Medulla oblongata (tissue), 1 donor: ENCODE data around the gene MYO5B.
A peak's percentile ranks its signal among the peaks of the same experiment; 100 is the strongest.
"Not testable (repeated sequence)": the region's sequence is repeated elsewhere in the genome, so short reads cannot be mapped to it uniquely, and the experiment has no call there.

Experiments
- DNase-seq: peaks from one replicate; pipeline ENCODE4 v3.0.0-alpha.2; 2015; ENCODE audit errors: extremely low spot score

The MYO5B gene

DNA sequence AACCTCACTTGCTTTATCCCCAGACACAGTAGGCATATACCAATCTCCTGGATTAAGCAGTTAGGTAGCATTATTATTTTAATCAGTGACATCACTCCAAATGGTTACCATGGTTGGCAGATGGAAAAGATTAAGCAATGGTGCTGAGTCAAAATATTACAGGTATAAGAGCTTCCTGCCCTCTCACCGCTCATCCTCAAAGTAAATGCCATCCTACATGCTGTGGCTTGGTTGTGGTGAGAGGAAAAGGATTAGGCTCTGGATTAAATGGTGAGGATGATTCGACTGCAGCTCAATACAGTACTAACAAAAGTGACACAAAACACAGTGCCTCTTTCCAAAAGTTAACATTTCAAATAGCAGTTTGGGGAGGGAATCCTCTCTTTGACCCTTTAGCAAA is 272.7 kb downstream of the MYO5B start:
- no peak for DNase-seq

DNA sequence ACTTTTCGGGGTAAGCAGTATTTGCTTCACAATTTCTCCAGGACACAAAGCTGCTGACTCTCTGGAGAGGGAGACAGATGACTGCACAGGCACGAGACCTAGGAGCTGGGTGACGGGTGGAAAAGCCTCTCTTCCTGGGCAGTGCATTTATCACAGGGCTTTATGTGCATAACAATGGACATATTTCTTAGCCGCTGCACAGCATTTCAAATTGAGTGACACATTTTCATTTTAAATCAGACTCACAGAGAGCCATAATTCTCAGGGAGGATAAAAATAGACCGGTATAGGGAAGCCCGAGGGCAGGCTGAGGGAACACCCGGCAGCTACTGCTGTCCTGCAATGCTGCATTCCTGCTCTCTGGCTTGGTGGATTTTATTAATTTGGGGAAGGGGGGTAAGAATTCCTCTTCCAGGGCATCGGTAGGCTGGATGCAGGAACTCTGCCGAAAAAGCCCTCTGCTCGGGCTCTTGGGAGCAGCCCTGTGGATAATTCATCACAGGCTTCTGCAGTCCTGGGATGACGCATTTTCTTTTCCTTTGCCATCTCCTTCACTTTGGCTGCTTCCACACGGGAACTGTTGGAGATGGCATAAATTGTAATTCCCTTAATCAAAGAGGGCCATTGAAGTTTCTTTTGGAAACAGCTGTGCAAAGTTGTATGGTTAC is 273.5 kb downstream of the MYO5B start:
- DNase-seq, result peak; percentile 18

DNA sequence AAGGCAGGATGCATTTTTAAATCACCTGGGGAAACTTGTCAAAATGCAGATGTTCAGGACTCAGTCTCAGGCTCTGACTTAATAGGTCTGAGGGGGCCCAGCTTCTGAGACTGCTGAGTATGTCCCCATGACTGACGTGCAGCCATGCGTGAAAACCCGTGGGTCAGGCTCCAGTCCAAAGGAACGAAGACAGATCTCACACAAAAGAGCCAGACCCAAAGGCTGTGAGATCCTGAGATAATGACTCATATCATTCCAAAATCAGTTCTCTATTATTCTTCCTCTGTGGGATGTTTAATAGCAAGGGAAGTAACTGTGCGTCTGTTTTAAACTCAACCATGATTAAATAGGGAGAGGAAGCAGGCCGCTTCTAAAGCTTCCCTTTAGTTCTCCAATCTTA is 274.2 kb downstream of the MYO5B start:
- peak; percentile 33 for DNase-seq

DNA sequence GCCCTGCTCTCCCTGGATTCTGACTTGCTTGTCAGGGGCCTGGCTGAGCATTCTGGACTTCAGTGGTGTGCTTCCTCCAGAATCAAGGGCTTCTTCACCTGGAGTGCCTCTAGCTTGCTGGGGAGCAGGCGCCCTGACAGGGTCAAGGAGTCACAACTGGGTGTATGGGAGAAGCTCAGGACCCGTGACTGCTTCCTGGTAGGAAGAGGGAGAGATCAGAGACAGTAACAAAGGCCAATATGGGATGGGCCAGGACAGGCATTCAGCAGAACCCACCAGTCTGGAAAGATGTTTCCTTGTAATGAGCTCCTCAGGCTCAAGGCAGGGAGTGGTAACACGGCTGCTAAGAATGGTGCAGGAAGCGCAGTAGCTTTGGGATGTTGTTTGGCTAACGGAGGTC is 277.2 kb downstream of the MYO5B start:
- no peak for DNase-seq

DNA sequence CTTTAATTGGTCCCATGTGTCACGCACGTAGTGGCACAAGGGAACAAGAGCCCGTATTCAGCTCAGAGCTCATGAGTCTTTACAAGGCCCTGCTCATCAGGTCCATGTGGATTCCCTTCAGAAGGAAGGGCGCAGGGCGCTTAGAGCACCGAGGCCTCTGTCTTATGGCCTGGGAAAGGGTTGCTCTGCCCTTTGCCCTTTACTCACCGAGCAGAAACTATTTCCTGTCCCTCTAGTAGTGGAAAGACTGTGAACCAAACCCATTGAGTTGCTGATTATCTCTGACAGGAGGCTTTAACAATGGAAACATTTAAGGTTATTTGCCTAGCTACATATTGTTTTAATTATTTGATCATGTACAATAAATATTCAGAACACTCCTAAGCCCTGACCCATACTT is 279.6 kb downstream of the MYO5B start:
- peak; percentile 11 for DNase-seq

DNA sequence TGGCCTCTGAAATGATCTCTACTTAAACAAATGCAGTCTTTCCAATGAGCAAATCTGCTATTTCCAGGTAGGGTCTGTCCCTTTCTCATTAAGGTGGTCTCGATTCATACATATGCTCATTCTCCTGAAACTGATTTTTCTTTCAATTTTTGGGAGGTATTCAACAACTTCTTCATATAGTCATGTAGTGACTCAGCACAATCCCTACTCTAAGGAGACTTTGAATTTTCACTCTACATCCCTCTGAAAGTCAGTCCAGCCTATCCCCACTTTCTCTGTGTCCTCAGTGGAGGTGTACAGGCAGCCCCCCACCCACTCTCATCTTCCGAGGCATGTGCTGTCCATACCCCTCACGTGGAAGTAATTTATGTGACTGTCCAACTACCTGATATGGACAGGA is 281.7 kb downstream of the MYO5B start:
- DNase-seq, result no peak

DNA sequence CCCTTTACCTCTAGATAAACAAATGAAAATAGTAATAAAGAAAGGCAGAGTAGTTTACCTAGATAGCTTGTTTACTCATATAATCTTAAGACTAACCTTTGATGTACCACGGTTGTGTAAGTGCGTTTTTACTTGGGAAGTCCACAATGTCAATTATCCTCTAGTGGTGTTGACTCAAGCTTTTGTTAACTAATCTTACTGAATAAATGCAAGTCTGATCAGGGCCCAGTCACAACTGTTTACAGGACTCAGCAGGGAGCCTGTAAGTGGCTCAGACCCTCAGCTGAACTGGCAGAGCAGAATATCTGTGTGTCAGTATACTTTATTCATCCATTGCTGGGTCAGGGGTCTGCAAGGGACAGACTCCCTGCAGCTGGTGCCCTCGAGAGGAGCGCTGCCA is 283.5 kb downstream of the MYO5B start:
- DNase-seq, result no peak

DNA sequence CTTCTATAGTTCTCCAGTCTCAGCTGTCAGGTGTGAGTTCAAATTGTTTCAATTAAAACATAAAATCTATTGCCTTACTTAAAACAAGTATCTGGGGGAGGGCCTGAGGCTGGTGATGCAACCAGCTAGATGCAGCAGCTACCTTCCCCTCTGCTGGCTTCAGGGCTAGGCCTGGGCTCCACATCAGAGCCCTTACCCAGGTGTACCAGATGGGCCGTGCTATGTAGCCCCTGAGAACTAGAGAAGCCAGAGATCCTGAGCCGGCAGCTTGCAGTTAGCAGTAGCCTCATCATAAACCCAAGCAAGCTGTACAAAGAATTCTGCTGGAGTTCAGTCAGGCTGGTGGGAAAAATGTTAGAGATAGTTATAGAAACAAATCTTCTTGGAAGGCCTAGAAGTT is 284.0 kb downstream of the MYO5B start:
- DNase-seq, result no peak

DNA sequence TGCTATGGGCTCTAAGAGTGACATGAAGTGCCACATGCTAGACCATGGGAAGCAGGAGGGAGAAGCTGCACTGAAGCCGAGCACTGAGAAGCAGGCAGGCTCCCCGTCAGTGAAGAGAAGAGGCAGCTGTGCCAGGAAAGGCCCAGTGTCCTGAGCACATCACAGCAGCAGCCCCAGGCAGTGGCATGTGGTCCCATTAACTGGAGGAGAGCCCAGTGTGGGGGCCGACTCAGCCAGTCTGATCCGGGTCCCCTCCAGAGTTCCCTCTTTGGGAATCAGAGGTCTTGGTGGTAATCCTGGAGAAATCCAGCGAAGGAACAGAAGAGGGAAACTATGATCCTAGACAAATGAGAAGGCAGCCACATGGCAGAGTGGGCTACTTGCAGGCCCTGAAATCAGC is 284.9 kb downstream of the MYO5B start:
- DNase-seq, result no peak

DNA sequence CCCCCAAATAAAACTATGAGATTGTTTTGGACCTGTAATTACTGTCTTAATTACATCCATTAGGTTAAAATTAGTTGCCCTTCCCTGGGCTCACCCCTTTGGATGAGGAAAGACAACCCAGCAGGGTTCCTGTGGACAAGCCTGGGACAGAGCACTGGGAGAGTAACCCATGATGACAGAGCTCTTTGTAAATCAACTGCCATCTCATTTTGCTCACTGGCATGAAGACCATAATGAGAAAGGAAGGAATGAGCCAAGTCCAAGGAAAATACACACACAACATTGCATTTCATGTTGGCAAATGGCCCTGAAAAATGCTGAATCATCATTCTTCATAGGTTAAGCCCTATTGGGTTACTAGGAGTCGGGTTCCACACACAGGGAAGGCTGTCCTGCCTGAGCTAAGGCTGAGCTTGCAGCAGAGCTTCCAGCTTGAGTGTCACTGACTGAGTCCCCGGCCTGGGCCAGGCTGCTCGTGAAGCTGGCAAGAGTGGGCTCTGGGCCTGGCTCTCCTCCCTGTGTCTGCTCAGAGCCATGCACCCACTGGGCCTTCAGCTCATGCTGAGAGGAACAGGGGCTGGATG is 287.5 kb downstream of the MYO5B start:
- no peak for DNase-seq

DNA sequence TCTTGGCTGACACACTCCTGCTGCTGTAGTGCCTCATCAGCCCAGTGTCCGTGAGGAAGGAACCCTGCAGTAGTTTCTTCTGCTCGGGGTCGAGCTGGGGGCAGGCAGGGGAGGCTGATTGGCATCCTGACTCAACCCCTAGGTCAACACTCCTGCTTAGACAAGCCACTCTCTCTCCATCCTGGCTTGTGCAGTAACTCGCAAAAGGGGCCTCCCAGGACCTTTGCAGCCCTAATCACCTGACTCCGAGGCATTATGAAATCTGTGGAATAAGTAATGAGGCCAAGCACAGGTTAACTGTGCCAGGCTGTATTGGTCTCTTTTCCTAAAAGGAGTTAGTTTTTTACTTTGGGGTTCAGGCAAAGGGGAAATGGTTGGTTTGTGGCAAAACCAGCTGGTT is 289.2 kb downstream of the MYO5B start:
- DNase-seq, result no peak

DNA sequence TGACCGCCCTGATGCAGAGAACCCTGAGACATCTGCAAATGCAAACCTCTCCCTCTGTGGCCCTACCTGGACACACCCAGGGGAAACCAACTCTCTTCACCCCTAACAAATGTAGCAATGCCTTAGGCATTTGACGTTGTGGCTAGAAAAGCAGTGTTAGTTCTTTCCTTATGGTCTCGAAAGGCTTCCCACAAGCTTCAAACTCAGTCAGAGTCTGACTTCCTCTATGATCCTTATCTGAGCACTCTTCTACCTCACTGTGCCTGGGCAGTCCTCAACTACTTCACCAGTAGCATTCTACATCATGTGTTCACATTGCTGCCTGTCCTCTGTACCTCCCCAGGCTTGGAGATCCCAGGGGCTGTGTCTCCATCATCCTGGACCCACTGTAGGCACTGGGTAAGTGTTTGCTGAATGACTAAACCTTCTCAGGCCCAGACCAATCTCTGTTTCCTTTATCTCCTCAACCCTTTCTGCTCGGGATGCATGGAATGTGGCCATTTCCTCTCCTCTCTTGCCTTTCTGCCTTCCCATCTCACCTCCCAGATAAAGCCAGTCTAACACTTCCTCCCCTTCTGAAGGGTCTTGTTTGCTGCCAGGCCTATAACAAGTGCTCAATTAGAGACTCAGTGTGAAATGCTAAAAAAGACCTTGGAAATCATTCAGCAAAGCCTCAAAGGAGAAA is 289.9 kb downstream of the MYO5B start:
- DNase-seq, result no peak

DNA sequence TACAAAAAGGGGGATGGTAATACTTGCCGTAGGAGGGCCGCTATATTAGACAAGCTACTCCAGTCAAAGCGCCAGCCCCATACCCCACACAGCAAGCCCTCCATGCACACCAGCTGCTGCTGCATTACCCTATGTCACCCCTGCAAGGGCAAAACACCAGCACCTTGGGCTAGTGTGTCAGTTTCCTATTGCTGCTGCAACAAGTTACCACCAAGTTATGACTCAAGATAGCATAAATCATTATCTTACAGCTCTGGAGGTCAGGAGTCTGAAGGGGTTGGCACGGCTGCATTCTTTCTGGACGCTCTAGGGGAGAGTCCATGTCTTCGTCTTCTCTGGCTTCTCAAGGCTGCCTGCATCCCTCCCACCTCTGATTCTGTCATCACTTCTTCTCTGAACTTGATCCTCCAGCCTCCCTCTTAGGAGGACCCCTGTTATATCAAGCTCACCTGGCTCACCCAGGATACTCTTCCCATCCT is 293.0 kb downstream of the MYO5B start:
- DNase-seq, result no peak

DNA sequence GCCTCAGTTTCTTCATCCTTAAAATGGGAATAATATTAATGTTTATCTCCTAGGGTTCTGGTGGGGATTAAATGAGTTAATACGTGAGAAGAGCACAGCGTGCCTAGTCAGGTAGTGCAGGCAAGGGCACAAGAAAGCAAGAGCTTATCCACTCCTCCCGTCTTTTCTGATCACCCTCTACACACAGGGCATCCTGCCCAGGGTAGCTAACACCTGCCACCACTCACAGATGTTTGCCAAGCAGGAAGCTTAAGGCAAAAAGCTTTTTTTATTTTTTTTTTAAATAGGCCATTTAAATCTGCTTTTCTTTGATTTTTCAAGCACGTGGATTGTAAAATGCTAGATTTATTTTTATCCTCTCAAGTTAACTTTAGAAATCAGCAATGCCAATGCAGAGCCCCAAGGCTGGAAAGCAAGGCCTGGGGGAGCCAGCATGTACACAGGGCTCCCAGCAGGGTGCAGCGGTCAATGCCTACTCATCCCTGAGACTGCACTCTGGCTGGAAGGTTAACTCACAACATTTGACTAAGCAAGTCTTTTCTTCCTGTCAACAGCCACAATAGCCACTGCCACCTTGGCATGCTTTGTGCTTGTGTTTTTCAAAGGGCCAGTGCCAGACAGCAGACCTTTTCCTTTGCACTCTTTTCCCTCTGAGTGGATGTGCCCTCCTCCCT is 295.2 kb downstream of the MYO5B start:
- no peak for DNase-seq

DNA sequence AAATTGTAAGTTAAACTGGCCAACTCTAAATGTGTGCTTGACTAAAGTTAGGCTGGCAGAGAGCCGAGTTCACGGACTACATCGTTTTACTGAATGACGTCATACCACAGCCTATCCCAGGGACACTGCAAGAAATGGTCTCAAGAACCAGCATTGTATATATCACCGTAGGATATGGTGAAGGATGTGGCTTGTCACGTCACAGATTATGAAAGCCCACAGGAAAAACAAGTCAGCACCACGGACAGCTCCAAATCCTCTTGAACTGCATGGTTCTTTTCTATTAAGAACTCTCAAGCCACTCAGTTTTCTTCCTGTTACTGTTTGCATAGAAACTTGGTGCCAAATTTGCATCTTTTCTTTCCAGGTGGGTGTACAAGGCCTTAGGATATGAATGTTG is 296.5 kb downstream of the MYO5B start:
- DNase-seq, result peak; percentile 49

DNA sequence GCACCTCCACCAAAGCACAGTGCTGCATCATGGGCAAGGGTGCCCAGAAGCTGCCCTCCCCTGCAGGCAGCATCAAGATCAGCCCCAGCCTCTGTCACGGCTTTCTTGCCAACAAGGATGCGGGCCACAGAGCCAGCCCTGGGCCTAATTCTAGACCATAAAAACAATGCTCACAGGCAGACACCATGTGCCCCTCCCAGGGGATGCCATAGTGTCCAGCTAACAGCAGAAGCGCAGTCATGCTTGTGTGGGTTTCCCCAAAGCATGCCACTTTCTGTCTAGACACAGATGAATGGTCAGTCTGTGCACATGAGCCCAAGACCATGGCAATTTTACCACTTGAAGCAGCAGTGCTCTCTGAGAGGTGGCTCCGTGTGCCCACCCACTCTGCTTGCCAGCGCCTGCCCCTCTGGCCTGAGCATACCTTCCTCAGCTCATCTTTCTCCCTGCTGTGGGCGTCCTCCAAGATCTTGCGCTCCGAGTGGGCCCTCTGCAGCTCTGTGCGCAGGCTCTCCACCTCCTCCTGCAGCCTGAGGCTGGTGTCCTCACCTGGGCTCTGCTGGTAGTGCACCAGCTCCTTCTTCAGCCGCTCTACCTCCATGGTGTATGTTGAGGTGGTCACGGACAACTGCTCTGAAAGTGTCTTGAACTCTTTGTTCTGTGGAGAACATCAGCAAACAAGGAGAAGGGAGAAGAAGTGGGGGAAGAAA is 300.3 kb downstream of the MYO5B start:
- DNase-seq, result no peak

DNA sequence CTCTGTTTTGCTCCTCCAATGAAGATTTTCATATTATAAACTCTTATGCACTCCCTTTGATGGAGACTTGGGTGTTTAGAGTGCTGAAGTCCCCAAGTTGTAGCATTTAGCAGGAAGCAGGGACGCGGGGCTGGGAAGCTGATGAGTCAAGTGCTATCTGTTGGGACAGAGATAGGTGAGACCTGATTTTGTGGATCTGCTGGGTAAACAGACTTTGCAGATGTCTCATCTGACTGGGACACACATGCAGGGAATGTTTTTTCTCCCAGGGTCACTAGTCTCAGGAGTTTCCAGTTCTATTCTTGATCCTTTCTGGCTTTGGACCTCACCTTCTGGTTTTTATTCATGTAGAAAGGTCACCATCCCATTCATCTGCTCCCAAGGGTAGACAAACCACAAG is 301.9 kb downstream of the MYO5B start:
- DNase-seq, result no peak

DNA sequence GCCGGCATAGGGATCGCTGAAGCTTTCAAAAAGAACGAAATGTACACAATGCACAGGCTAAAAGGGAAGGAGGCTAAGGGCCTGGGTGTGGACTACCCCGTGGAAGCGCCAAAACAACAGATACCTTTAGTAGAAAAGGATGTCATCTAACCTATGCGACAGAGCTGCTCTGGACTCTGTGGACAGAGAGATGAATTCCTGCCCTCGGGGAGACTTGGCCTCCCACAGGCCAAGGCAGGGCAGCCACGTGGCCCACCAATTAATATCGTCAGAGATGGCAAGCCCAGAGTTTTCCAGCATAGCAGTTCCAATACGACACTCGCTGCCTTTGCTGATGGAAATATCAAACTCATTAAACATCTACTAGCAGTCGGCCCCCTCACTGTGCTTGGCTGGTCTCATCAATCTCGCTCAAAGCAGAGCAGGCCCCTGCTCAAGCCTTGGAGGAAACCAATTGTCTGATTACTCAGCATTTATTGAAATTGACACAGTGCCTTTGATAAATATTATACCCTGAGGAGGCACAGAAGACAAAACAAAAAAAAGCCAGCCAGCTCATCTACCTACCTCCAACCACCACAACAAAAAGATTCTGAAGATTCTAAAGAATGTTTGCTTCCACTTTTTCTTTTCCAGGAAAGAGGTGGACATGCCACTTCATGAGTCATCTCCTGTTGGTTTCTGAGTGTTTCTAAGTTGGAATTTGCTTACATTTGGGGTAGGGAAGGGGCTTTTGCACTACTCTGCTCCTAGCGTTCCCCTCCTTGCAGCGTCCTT is 302.6 kb downstream of the MYO5B start:
- no peak for DNase-seq

DNA sequence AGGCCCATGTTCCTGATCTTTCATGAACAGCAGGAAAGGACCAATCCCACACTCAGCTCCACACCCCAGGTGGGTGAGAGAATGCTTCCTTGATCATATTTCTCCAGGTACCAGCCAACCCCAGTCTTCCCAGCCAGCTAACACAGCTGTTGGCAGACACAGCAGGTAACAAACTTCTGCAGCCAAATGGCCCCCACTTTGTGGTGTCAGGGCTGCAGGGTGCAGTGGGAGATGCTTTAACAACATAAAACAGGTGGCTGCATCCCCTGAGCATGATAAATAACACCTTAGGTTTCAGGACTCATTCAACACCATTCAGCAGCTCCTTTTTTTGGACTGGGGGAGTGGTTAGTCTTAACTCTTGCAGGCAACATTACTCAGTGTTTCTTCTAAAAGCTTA is 304.9 kb downstream of the MYO5B start:
- no peak for DNase-seq

DNA sequence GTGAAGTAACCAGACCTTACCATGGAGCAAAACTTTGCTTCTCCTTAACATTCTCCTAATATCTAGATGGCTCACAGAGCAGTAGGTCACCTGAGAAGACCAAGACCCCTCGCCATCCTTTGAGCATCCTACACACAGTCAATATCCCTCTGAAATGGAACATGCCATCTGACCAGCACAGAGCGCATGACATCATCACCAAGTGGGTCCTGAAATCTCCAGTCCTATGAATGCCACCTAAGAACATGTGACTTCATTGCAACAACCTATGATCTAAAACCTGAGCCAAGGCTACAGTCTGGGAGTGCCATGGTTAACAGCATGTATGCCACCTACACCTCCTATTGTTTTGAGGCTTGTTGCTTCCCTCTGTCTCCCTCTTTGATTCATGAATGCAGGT is 305.4 kb downstream of the MYO5B start:
- DNase-seq, result not testable (repeated sequence)
